ENCODE data around the gene DNAJC22.

DNA sequence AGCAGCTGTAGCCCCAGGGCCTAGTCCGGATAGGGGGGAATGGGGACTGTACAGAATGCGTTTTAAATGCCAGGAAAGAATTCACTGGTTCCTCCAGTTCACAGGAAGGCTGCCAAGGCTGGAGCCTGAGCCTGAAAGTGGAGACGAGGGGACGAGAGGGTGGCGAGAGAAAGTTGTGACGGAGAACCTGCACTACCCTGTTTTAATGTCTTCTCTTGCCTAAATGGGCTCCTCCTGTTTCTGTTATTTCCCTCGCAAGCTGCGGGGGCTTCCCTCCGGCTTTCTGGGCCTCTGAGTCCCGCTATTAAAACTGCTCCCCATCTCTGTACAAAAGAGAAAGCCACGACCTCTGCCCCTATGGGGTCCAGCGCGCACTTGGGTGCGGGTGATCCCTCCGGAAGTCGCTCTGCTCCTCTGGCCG is 14.2 kb upstream of the DNAJC22 start:
- TF ChIP-seq, protein P1, sequence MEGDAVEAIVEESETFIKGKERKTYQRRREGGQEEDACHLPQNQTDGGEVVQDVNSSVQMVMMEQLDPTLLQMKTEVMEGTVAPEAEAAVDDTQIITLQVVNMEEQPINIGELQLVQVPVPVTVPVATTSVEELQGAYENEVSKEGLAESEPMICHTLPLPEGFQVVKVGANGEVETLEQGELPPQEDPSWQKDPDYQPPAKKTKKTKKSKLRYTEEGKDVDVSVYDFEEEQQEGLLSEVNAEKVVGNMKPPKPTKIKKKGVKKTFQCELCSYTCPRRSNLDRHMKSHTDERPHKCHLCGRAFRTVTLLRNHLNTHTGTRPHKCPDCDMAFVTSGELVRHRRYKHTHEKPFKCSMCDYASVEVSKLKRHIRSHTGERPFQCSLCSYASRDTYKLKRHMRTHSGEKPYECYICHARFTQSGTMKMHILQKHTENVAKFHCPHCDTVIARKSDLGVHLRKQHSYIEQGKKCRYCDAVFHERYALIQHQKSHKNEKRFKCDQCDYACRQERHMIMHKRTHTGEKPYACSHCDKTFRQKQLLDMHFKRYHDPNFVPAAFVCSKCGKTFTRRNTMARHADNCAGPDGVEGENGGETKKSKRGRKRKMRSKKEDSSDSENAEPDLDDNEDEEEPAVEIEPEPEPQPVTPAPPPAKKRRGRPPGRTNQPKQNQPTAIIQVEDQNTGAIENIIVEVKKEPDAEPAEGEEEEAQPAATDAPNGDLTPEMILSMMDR (conservative IDR thresholded peaks at IDR 0.05; ENCODE audit: low read length): no peak
- TF ChIP-seq EZH2phosphoT487 (IDR thresholded peaks at IDR 0.05; ENCODE audit: borderline replicate concordance, low read depth, low read length): no peak
